GM19025 (cell line): ENCODE data around the gene NRDE2.
A peak's percentile ranks its signal among the peaks of the same experiment; 100 is the strongest.
"Not testable (repeated sequence)": the region's sequence is repeated elsewhere in the genome, so short reads cannot be mapped to it uniquely, and the experiment has no call there.

Experiments used
- ATAC-seq: cut with Tn5 transposase; IDR thresholded peaks from one replicate; pipeline ENCODE4 v1.9.1; 2021; ENCODE audit warnings: mild to moderate bottlenecking, low read depth, moderate library complexity; ENCODE audit not compliant: unreplicated experiment

The NRDE2 gene

DNA sequence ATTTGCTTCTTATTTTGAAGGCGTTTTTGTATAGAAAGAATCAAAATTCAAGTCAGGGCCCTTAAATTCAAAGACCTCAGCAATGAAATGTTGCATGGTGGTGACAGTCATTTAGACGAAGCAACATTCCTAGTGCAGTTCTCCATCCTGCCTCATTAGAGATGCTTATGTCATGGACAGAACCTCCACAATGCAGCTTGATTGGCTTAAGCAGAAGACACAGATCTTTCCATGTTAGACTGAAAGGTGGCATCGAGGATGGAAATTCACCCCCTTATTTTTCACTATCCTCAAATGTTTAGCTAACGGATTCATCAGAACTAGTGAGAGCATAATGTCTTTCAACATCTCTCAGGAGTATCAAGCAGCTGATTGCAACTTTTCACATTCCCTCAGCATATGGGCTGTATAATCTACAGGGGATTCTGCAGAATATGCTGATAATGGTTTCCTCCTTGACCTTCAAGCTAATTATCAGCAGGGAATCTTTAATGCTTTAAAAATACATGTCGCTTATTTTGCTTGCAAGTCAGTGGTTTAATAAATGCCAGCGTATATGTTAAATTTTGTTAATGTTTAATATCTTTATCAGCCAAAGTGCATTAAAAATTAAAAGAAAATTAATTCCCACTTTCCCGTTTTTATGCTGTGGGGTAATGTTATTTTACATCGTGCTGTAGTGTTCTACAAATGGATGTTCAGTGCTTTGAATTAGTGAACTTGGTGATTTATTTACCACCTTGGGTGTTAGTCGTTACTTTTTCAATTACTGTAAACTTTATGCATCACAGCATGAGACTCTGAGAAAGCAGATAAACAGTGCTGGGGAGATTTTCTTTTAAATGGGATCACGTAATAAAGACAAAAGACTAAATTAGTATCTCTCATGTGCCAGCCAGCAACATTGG, 12.8 kb upstream of the NRDE2 start:
- ATAC-seq: no peak

GRCh38 chr14:90342327-90342726, 10.6 kb upstream of the NRDE2 start:
- ATAC-seq: no peak

- ATAC-seq: no peak
Observed at GRCh38 chr14:90341784-90342183, 10.0 kb upstream of the NRDE2 start.

- ATAC-seq: not testable (repeated sequence)
Observed at GRCh38 chr14:90341232-90341631, 9.5 kb upstream of the NRDE2 start.

DNA sequence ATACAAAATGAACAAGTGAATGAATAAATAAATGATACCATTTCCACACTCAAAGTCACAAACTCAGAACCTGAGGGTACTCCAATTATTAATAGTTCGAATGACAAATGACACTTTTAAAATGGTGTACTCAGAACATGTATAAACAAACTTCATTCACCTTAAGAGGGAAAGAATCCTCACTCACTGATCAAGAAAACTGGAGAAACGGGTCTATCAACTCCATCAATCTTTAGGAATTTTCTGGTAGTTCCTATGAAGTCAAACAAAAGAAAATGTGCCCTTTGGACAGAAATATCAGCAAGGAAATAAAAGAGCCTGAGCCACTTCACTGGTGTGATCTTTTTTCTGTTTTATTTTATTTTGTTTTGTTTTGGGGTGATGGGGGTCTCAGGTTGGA, 5.2 kb upstream of the NRDE2 start:
- ATAC-seq: no peak

GRCh38 chr14:90336401-90336800, 4.7 kb upstream of the NRDE2 start:
- ATAC-seq: no peak

DNA sequence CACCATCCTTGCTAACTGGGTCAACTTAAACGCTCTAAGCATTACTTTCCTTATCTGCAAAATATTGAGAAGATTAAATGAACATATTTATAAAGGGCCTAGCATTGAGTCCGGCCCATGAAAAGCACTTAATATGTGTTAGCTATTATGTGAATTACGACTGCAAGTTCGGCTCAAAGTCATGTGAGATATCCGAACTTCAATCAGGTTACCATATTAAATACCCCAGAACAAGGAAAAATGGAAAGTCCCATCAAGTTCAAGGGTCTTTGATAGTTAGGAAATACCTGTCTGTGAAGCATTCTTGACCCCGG, 487 bp upstream of the NRDE2 start:
- ATAC-seq: peak; percentile 8

DNA sequence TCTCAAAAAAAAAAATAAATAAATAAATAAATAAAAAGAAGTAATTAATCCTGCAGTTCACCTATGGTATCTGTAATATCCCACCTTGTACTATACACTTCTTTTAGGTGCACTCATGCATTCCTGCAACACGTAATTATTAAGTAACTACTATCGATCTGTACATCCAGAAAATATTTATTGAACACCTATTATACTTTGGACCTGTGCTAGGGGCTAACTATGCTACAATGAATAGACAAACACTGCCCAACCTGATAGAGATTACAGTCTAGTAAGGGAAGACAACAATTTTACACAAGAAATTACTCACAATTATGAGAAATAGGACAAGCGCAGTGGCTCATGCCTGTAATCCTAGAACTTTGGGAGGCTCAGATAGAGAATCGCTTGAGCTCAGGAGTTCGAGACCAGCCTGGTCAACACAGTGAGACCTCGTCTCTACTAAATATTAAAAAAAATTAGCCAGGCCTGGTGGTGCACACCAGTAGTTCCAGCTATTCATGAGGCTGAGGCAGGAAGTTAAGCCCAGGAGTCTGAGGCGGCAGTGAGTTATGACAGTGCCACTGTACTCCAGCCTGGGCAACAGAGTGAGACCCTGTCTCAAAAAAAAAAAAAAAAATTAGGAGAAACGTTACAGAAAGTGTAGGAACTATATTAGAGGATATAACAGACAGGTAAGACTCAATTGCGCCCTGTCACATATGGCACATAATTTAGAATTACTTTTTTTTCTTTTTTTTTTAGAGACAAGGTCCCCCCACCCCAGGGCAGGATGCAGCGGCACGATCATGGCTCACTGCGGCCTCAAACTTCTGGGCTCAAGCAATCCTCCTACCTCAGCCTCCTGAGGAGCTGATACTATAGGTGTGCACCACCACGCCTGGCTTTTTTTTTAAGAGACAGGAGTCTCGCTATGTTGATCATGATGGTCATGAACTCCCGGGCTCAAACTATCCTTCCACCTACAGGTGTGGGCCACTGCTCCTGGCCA, 1.2 kb downstream of the NRDE2 start:
- ATAC-seq: no peak

- no peak for ATAC-seq
Observed at GRCh38 chr14:90321891-90322290, 9.8 kb downstream of the NRDE2 start.

DNA sequence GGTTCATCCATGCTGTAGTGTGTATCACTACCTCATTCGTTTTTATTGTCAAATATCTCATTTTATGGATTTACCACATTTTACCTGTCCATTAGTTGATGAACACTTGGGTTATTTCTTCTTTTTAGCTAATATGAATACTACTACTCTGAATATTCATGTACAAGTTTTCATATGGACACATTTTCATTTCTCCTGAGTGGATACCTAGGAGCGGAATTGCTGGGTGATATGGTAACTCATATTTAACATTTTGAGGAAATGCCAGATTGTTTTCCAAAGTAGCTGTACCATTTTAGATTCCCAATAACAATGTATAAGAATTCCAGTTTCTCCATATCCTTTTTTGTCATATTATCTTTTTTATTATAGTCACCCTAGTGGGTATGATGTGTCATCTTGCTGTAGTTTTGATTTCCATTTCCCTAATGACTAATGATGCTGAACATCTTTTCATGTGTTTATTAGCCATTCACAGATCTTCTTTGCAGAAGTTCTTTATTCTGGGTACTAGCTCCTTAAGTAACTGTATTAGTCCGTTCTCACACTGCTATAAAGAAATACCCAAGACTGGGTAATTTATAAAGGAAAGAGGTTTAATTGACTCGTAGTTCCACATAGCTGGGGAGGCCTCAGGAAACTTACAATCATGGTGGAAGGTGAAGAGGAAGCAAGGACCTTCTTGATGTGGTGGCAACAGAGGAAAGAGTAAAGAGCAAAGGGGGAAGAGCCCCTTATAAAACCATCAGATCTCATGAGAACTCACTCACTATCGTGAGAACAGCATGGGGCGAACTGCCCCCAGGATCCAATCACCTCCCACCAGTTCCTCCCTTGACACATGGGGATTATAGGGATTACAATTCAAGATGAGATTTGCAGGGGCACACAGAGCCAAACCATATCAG, 11.9 kb downstream of the NRDE2 start:
- ATAC-seq: no peak

DNA sequence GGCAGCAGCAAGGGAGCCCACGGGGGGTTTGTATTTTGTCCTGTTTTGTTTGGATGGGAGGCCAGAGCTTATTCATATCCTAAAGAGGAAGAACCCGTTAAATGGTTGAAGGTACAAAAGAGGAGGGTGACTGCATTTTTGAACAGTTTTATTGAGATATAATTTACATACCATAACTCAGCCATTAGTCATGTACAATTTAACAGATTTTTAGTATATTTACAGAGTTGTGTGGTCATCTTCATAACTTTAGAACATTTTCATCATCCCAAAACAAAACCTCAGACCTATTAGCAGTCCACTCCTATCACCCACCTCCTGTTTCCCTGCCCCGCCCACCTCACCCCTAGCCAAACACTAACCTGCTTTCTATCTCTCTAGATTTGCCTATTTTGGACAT, 12.6 kb downstream of the NRDE2 start:
- ATAC-seq: no peak

- no peak for ATAC-seq
Observed at GRCh38 chr14:90318016-90318415, 13.7 kb downstream of the NRDE2 start.

- ATAC-seq: no peak
Observed at GRCh38 chr14:90317286-90317685, 14.5 kb downstream of the NRDE2 start.

DNA sequence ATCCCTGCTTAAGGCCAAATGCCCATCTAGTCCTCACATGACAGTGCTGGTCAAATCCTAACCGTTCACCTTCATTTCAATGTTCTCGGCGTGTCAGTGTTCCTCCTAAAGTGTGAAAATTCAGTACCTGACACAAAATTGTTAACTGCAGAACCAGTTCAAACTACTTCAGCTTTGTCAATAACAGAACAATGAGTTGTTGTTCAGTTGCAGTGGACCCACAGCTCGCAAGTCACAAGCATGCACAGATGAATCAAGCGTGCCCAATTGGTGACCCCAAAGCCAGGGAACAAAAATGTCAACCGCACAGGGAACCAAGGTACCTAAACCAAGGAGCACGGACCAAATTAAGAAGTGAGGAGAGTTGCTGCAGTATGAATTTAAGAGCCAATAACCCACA, 23.2 kb downstream of the NRDE2 start:
- no peak for ATAC-seq

DNA sequence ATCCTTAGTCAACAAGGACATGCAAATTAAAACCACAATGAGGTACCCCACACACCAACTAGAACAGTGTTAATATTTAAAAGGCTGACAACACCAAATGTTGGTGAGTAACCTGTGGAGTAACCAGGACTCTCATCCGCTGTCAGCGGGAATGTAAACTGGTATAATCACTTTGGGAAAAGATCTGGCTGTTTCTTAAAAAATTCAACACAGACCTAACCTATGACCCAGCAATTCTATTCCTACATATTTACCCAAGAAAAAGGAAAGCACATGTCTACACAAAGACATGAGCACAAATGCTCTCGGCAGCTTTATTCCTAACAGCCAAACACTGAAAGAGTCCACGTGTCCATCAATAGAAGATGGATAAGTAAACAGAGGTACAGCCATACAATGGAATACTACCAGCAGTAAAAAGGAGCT, 26.6 kb downstream of the NRDE2 start:
- no peak for ATAC-seq

DNA sequence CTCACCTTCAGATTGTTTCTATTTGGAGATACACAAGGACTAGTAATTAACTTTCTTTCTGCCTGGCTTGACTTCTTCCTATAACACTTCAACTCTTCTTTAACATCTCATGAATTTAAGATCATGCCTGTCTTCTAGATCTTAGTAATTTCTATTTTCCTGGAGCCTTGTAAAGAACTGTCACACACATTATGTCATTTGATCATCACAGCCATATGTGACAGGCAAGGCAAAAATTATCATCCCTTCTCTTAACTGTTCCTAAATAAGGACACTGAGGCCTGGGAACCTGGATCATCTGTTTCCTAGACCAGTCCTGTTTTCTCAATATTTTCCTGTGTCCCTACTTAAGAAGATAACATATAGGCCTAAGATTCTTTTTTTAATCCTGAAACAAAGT, 27.2 kb downstream of the NRDE2 start:
- ATAC-seq: no peak

DNA sequence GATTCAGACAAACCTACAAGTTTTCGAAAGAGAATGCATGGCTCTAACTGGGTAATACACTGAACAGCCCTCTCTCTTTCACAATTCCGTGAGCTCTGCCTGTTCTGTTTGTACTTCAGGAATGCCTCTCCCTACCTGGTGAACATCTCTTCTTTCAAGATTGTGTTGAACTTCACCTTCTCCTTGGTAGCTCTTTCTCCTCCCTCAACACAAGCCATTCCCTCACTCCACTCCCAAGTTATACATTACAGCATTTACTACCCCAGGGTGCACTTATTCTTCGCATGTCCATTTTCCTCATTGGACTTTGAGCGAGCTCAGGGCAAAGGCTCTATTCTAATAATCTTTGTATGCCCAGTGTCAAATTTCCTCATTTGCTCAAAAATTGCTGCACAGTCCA, 28.3 kb downstream of the NRDE2 start:
- ATAC-seq: no peak

DNA sequence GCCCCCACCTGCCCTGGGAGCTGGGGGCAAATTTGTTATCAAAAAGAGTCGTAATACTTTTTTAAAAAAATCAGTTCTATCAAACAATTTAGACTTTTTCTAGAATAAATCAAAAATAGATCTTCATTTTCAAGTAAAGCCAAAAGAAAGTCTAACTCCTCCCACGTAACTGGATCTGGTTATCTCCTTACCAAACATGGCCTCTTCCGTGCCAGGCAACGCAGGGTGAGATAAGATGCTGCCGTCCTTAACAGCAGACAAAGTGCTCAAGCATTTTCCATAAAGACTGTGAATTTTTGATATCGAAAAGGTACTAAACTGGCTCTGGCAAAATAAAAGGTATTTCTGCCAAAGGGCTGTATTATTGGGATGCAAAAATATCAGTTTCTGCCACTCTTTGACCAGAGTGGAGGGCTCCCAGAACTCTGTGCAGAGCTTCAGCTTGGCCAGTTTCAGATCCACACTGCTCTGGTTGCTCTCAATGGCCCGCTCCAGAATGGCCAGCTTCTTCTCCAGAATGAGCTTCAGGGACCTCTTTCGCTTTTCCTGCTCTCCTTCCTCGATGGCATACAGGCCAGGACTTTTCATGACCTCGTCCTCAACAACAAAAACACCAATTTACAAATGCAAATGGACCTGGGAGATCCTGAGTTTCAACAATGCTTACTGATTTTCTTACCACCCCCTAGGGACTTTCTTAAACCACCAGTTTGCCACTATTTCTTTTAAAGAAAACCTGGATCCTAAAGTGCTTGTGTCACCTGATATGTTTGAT, 29.0 kb downstream of the NRDE2 start:
- no peak for ATAC-seq

DNA sequence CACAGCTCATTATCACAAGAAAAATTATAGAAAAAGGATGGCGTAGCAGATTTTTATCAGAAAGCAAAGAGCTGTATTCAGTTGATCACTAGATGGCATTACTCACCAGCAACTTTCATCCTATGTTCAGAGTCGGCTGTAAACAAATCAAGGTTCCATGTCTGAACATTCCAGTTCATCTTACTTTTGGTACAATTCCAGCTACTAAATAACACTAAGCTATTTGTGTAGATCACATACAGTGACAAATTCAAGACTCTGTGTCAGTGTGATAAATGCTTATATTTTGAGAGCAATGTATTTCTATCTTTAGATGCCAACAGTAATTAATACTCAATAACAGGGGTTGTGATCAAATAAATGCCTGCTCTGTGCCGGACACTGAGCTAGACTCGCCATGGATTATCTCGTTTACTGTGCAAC, 30.1 kb downstream of the NRDE2 start:
- no peak for ATAC-seq

DNA sequence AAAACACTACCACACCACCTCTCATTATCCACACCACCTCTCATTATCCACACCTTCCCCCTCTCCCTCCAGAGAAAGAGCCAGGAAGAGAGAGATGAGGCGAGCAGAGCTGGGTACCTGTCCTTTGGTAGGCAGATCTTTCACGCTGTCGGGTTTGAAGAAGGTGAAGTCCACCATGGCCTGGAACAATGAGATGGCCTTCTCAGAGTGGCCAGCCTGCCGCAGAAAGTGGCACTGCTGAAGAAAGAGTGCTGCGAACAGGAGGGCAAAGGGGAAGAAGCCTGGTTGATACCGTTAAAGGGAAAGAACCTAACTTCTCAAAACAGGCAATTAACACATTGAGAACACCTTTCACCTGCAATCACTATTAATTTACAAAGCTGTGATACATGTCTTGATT, 30.6 kb downstream of the NRDE2 start:
- ATAC-seq: no peak
